SK-N-SH treated with all-trans-retinoic acid at 6 μM for 48 hours (cell line): ENCODE results near the gene DNASE1L1.

Experiments
- BACH2 ChIP-seq: fragments of 250-450 bp; sonication (Bioruptor Pico); IDR thresholded peaks from 2 replicates; pipeline ENCODE4 v1.9.0; 2021; ENCODE audit warnings: mild to moderate bottlenecking, borderline replicate concordance
- CREB5 ChIP-seq: fragments of 250-450 bp; sonication (Bioruptor Pico); IDR thresholded peaks from 2 replicates; pipeline ENCODE4 v1.5.1; 2020; ENCODE audit warnings: low read depth, mild to moderate bottlenecking, moderate library complexity
- CSDC2 ChIP-seq: fragments of 250-450 bp; sonication (Bioruptor Pico); IDR thresholded peaks from 2 replicates; pipeline ENCODE4 v1.5.0; 2020; ENCODE audit warnings: mild to moderate bottlenecking, moderate library complexity
- ISL1 ChIP-seq: fragments of 250-450 bp; sonication (Bioruptor Pico); IDR thresholded peaks from 2 replicates; pipeline ENCODE4 v2.1.2; 2022; ENCODE audit warnings: mild to moderate bottlenecking, moderate library complexity
- OSR1 ChIP-seq: fragments of 250-450 bp; sonication (Bioruptor Pico); IDR thresholded peaks from 2 replicates; pipeline ENCODE4 v1.8.0; 2022; ENCODE audit warnings: moderate library complexity, mild to moderate bottlenecking, inconsistent platforms
- PATZ1 ChIP-seq: fragments of 250-450 bp; sonication (Bioruptor Pico); IDR thresholded peaks from 2 replicates; pipeline ENCODE4 v1.8.0; 2020; ENCODE audit warnings: mild to moderate bottlenecking, moderate library complexity, borderline replicate concordance
- RARB ChIP-seq: fragments of 250-450 bp; sonication (Bioruptor Pico); IDR thresholded peaks from 2 replicates; pipeline ENCODE4 v1.8.0; 2021; ENCODE audit warnings: mild to moderate bottlenecking, moderate library complexity

GRCh38 chrX:154380153-154380552 lies 28.9 kb downstream of the DNASE1L1 start:
- TF ChIP-seq ISL1, result no peak
- no peak for TF ChIP-seq RARB (CRISPR knock-in tag)
- no peak for TF ChIP-seq OSR1 (CRISPR knock-in tag)
- TF ChIP-seq CREB5 (CRISPR knock-in tag), result no peak
- TF ChIP-seq BACH2, result no peak
- no peak for TF ChIP-seq CSDC2
- no peak for TF ChIP-seq PATZ1 (CRISPR knock-in tag)
